B cell (primary cell): ENCODE data around the gene CDX1. TPM values are rescaled to one million over a fixed set of nuclear protein-coding genes. Genes with fewer than 3 reads are reported as not detected.

ENCODE experiments used
- ATAC-seq: fragments of 200-7000 bp; cut with Tn5 transposase; one replicate; pipeline ENCODE4 v1.10.0; 2021; ENCODE audit warnings: low read depth, mild to moderate bottlenecking, moderate number of reproducible peaks, moderate library complexity
- CTCF ChIA-PET: fragments of 350-600 bp; sonication (Branson Sonifier 250); formaldehyde crosslinking; loops from one replicate; lab custom pipeline; 2021; ENCODE audit warnings: antibody characterized with exemption, inconsistent platforms; lab: Charles Lee
- POLR2A ChIA-PET: fragments of 350-600 bp; sonication (Branson Sonifier 250); formaldehyde crosslinking; loops from one replicate; lab custom pipeline; 2021; ENCODE audit warnings: antibody characterized with exemption; lab: Charles Lee
- DNase-seq: peaks from one replicate; pipeline ENCODE4 v3.0.0; 2013
- H2AFZ ChIP-seq: 2 replicates; pipeline ENCODE4 v1.6.1; 2012; ENCODE audit warnings: mild to moderate bottlenecking, low read depth, low read length; ENCODE audit not compliant: insufficient read depth, poor library complexity, severe bottlenecking
- H3K27ac ChIP-seq, 2 donors: 1 replicate in 1 of 2; 2 replicates in 1 of 2; pipeline ENCODE4 v1.5.1; 2012 to 2013; ENCODE audit warnings: low read length in 2 of 2, mild to moderate bottlenecking in 2 of 2, moderate library complexity in 1 of 2
- H3K27me3 ChIP-seq, 4 experiments: fragments of 200-600 bp in 1 of 4; sonication (generic) in 1 of 4; replicated peaks in 1 of 4; 1 replicate in 2 of 4; 2 replicates in 2 of 4; pipeline versions ENCODE4 v1.6.1 to v1.7.0; 2013 to 2016; ENCODE audit warnings: low read length in 3 of 4, mild to moderate bottlenecking in 2 of 4, mixed read lengths in 1 of 4, moderate library complexity in 1 of 4; ENCODE audit not compliant: insufficient read depth in 4 of 4, control insufficient read depth in 3 of 4; ENCODE audit errors: control extremely low read depth in 1 of 4
- H3K36me3 ChIP-seq, 2 experiments: replicated peaks in 1 of 2; 1 replicate in 1 of 2; 2 replicates in 1 of 2; pipeline versions ENCODE4 v1.6.1 to v1.7.1; 2013; ENCODE audit warnings: low read length in 1 of 2; ENCODE audit not compliant: insufficient read depth in 2 of 2, control insufficient read depth in 1 of 2; ENCODE audit errors: control extremely low read depth in 1 of 2, extremely low read depth in 1 of 2
- H3K4me1 ChIP-seq, 2 donors: fragments of 200-600 bp in 1 of 2; sonication (generic) in 1 of 2; 1 replicate in 1 of 2; 2 replicates in 1 of 2; pipeline versions ENCODE4 v1.5.1 to v1.6.1; 2013 to 2017; ENCODE audit warnings: low read length in 2 of 2; ENCODE audit not compliant: control insufficient read depth in 2 of 2, insufficient read depth in 2 of 2
- H3K4me2 ChIP-seq: replicated peaks from 2 replicates; pipeline ENCODE3; 2012; ENCODE audit warnings: mild to moderate bottlenecking, low read depth, low read length; ENCODE audit not compliant: poor library complexity, severe bottlenecking
- H3K4me3 ChIP-seq, 5 experiments: fragments of 200-600 bp in 1 of 5; sonication (generic) in 1 of 5; 1 replicate in 3 of 5; 2 replicates in 2 of 5; pipeline versions ENCODE4 v1.5.1 to v1.7.0; 2011 to 2016; ENCODE audit warnings: low read length in 4 of 5, mild to moderate bottlenecking in 4 of 5, low read depth in 2 of 5, control low read depth in 1 of 5, moderate library complexity in 1 of 5; ENCODE audit not compliant: insufficient read depth in 1 of 5; ENCODE audit errors: control extremely low read depth in 1 of 5, extremely low read depth in 1 of 5
- H3K79me2 ChIP-seq: fragments of 200-600 bp; sonication (generic); one replicate; pipeline ENCODE4 v1.6.0; 2016; ENCODE audit warnings: low read length; ENCODE audit not compliant: control insufficient read depth, insufficient read depth
- H3K9ac ChIP-seq: fragments of 200-600 bp; sonication (generic); 2 replicates; pipeline ENCODE4 v1.6.1; 2017; ENCODE audit warnings: mild to moderate bottlenecking, low read length, moderate library complexity
- H3K9me3 ChIP-seq, 3 donors: one replicate each; pipeline versions ENCODE4 v1.6.1 to v1.7.1; 2013; ENCODE audit warnings: low read length in 2 of 3; ENCODE audit not compliant: control insufficient read depth in 2 of 3, insufficient read depth in 1 of 3; ENCODE audit errors: control extremely low read depth in 1 of 3
- H4K20me1 ChIP-seq: 2 replicates; pipeline ENCODE4 v1.6.0; 2012; ENCODE audit warnings: mild to moderate bottlenecking, low read length; ENCODE audit not compliant: insufficient read depth, control insufficient read depth, poor library complexity, severe bottlenecking
- H3K27ac Mint-ChIP-seq: one replicate; pipeline ENCODE4 v1.8.0; 2021; ENCODE audit warnings: mixed read lengths
- H3K27me3 Mint-ChIP-seq: one replicate; pipeline ENCODE4 v1.8.0; 2021; ENCODE audit warnings: mixed read lengths
- H3K4me1 Mint-ChIP-seq: one replicate; pipeline ENCODE4 v1.8.0; 2021; ENCODE audit warnings: mixed read lengths
- H3K4me3 Mint-ChIP-seq: one replicate; pipeline ENCODE4 v1.8.0; 2021; ENCODE audit warnings: mixed read lengths
- H3K9me3 Mint-ChIP-seq: one replicate; pipeline ENCODE4 v1.8.0; 2022; ENCODE audit warnings: mixed read lengths; ENCODE audit not compliant: insufficient read depth
- EZH2 ChIP-seq: IDR thresholded peaks from 2 replicates; pipeline ENCODE4 v1.6.1; 2012; ENCODE audit warnings: borderline replicate concordance, low read depth, mild to moderate bottlenecking, moderate library complexity, low read length; ENCODE audit not compliant: insufficient read depth, poor library complexity, severe bottlenecking
- WGBS: methylation state at CpG from one replicate; pipeline ENCODE4 v1.1.5; 2013; ENCODE audit warnings: missing lambda C conversion rate; ENCODE audit not compliant: insufficient coverage; 5-methylcytosine and 5-hydroxymethylcytosine counted together
- intact Hi-C: fragments of 100-400 bp; cut with micrococcal nuclease; formaldehyde crosslinking; loops from one replicate; pipeline ENCODE4 v1.10.0; 2022
- polyA plus RNA-seq: library from polyadenylated mRNA; depleted of rRNA; stranded (reverse); fragments of >200 nt; gene quantifications from 2 replicates; pipeline ENCODE4 v1.2.3, GENCODE V29; 2012
- total RNA-seq, 2 donors: library from RNA; stranded (reverse); fragments of 120-200 nt in 1 of 2; gene quantifications; 1 replicate in 1 of 2; 2 replicates in 1 of 2; pipeline versions ENCODE4 v1.2.3 to v1.2.4, GENCODE V29; 2013 to 2022
- TF ChIP-seq, protein P1 (sequence below): fragments of 200-600 bp; IDR thresholded peaks from one replicate; pipeline ENCODE4 v1.8.0; 2022; ENCODE audit warnings: antibody characterized with exemption, mild to moderate bottlenecking

Gene CDX1
- total and polyA plus RNA-seq, 2 donors (not counting 1 experiment from before 2014, with no cell fraction given): not detected

DNA sequence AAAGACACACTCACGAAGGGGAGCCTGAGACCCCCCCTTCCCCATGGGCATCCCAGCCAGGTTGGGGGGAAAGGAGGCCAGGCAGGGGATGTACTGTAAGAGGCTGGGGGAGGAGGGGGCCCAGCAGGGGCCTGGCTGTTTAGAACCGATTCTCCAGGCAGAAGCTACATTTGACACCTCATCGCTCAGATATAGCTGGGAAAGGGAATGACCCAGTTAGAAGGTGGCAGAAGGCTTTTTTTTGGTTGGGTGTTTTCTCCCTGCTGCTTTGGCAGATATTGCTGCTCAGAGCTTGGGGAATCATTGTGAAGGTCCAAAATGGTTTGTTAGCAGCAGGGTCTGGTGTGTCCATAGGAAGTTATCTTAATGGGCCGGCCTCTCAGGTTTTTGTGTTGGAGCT is 6.0 kb downstream of the CDX1 start:
- no peak overlapping the region for H3K9ac ChIP-seq
- no peaks in the 10 kb centered on the region for H4K20me1 ChIP-seq
- no peaks in the 10 kb centered on the region for H3K9me3 Mint-ChIP-seq
- H3K9me3 ChIP-seq: no peaks in the 10 kb centered on the region
- no peak overlapping the region for H3K27ac ChIP-seq
- no peak overlapping the region for H3K27ac Mint-ChIP-seq
- peaks cover under 1% of the 10 kb centered on the region for H3K4me1 Mint-ChIP-seq
- ChIA-PET POLR2A (no interaction called here), CTCF (interaction anchor here (1.1 kb wide), 1 partner anchor 13 kb away, joined by 5 read pairs; no protein-coding TSS in a partner anchor)
- peaks cover 0 to 11% (median 8%) of the 10 kb centered on the region in 4 experiments for H3K27me3 ChIP-seq
- H3K36me3 ChIP-seq: no peaks in the 10 kb centered on the region
- no peak for TF ChIP-seq EZH2
- TF ChIP-seq, protein P1, sequence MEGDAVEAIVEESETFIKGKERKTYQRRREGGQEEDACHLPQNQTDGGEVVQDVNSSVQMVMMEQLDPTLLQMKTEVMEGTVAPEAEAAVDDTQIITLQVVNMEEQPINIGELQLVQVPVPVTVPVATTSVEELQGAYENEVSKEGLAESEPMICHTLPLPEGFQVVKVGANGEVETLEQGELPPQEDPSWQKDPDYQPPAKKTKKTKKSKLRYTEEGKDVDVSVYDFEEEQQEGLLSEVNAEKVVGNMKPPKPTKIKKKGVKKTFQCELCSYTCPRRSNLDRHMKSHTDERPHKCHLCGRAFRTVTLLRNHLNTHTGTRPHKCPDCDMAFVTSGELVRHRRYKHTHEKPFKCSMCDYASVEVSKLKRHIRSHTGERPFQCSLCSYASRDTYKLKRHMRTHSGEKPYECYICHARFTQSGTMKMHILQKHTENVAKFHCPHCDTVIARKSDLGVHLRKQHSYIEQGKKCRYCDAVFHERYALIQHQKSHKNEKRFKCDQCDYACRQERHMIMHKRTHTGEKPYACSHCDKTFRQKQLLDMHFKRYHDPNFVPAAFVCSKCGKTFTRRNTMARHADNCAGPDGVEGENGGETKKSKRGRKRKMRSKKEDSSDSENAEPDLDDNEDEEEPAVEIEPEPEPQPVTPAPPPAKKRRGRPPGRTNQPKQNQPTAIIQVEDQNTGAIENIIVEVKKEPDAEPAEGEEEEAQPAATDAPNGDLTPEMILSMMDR: no peak
- DNase-seq (no peak), ATAC-seq (no peak)
- H2AFZ ChIP-seq: no peak overlapping the region
- peaks cover 49% of the 10 kb centered on the region for H3K27me3 Mint-ChIP-seq
- intact Hi-C loops: no loop called here
- WGBS: 100% methylated on average over 3 of the region's 4 CpGs
- H3K4me2 ChIP-seq: no peak overlapping the region
- no peak overlapping the region for H3K4me3 Mint-ChIP-seq
- peaks cover 0 to under 1% of the 10 kb centered on the region in 2 donors for H3K4me1 ChIP-seq
- no peaks in the 10 kb centered on the region for H3K79me2 ChIP-seq
- no peak overlapping the region for H3K4me3 ChIP-seq

GRCh38 chr5:150173161-150173560 is 6.6 kb downstream of the CDX1 start:
- H3K9ac ChIP-seq: no peak overlapping the region
- H3K4me3 Mint-ChIP-seq: no peak overlapping the region
- H3K36me3 ChIP-seq: no peaks in the 10 kb centered on the region
- no peak overlapping the region for H3K4me2 ChIP-seq
- H3K27ac Mint-ChIP-seq: no peak overlapping the region
- POLR2A ChIA-PET: no interaction called here
- H3K4me3 ChIP-seq: no peak overlapping the region
- H3K27me3 Mint-ChIP-seq: peaks cover 44% of the 10 kb centered on the region
- intact Hi-C loops: no loop called here
- H3K27me3 ChIP-seq: peaks cover 0 to 6% (median 5%) of the 10 kb centered on the region in 4 experiments
- no peaks in the 10 kb centered on the region for H3K79me2 ChIP-seq
- WGBS: 89% methylated on average over 1 of the region's 3 CpGs
- no peak for DNase-seq
- H3K4me1 Mint-ChIP-seq: no peaks in the 10 kb centered on the region
- H3K27ac ChIP-seq: no peak overlapping the region
- CTCF ChIA-PET: interaction anchor here (1.1 kb wide), 1 partner anchor 14 kb away, joined by 5 read pairs; no protein-coding TSS in a partner anchor
- no peaks in the 10 kb centered on the region for H3K4me1 ChIP-seq
- H3K9me3 ChIP-seq: no peaks in the 10 kb centered on the region
- H4K20me1 ChIP-seq: no peaks in the 10 kb centered on the region
- no peak for ATAC-seq
- TF ChIP-seq, protein P1: no peak
- no peak for TF ChIP-seq EZH2
- H3K9me3 Mint-ChIP-seq: no peaks in the 10 kb centered on the region
- no peak overlapping the region for H2AFZ ChIP-seq
